GOT3 (cell line): ENCODE measurements around the gene TMPRSS9.
"Not testable (repeated sequence)": the region's sequence is repeated elsewhere in the genome, so short reads cannot be mapped to it uniquely, and the experiment has no call there.

ENCODE experiments used
- DNase-seq: peaks from one replicate; lab custom pipeline; 2025; ENCODE audit warnings: mixed read lengths; lab: John Stamatoyannopoulos, UW

TMPRSS9 gene

DNA sequence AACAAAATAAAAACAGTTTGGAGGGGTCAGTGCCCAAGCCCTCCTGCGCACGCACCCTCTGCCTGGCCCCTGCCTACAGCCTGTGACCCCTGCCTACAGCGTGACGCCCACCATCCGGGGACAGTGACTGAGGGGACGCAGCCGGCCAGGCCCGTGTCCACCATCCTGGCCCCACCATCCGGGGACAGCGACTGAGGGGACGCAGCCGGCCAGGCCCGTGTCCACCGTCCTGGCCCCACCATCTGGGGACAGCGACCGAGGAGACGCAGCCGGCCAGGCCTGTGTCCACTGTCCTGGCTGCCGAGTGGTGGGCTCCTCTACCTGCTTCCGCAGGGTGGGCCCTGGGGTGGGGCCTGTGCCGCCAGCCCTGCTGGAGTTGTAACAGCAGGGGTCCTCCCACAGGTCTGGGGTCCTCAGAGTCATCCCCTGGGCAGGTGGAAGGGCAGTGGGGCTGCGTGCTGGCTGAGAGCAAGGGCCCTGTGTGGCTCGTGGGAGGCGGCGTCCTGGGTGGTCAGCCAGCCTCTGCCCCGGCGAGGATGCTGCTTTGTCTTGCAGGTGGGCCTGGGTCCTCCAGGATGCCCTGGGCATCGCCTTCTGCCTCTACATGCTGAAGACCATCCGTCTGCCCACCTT, 17.3 kb upstream of the TMPRSS9 start:
- no peak for DNase-seq

DNA sequence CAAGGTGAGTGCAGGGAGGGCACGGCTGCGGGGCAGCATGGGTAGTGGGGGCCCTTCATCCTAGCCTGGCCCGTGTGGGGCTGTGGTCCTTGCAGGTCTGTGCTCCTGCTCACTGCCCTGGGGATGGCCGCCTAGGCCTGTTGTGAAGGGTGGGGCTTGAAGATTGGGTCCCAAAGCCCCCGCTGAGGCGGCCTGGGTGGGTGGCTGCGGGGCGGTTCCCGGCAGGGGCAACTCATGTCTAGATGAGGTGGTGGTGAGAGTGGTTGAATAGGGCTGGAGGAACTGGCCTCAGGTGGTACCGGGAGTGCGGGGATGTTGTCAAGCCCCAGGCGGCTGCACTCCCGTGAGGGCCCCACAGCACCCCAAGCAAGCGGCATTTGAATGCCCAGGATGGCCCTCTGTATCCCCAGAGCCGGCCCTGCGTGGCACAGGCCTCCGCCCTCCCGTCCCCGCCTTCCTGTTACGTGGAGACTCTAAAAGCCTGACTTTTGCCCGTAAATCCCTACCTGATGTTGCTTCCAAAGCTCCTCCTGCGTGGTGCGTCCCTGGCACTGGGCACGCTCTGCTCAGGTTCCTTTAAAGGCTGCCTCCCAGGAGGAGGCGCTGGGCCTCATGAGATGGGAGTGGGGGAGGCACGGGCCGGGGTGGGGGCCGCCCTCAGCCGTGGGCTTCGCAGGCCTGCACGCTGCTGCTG, 16.6 kb upstream of the TMPRSS9 start:
- DNase-seq: no peak

DNA sequence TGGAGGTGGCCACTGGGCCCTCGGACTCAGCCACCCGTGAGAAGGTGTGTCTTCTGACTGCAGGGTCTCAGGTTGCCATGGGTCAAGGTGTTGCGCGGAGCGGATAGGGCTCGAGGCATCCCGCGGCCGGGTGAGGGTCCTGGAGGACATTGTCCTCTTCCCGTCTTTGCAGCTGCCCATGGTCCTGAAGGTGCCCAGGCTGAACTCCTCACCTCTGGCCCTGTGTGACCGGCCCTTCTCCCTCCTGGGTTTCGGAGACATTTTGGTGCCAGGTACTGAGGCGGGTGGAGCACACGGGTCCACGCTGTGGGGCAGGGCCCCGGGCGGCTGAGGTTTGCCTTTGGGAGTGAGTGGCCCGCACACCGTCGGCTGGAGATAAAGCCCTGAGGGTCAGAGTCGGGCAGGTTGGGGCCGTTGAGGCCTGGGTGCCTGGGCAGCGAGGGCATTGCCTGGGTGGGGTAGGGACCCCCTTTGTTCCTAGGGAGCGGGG, 15.6 kb upstream of the TMPRSS9 start:
- no peak for DNase-seq

GRCh38 chr19:2345076-2345475, 15.0 kb upstream of the TMPRSS9 start:
- DNase-seq: no peak

DNA sequence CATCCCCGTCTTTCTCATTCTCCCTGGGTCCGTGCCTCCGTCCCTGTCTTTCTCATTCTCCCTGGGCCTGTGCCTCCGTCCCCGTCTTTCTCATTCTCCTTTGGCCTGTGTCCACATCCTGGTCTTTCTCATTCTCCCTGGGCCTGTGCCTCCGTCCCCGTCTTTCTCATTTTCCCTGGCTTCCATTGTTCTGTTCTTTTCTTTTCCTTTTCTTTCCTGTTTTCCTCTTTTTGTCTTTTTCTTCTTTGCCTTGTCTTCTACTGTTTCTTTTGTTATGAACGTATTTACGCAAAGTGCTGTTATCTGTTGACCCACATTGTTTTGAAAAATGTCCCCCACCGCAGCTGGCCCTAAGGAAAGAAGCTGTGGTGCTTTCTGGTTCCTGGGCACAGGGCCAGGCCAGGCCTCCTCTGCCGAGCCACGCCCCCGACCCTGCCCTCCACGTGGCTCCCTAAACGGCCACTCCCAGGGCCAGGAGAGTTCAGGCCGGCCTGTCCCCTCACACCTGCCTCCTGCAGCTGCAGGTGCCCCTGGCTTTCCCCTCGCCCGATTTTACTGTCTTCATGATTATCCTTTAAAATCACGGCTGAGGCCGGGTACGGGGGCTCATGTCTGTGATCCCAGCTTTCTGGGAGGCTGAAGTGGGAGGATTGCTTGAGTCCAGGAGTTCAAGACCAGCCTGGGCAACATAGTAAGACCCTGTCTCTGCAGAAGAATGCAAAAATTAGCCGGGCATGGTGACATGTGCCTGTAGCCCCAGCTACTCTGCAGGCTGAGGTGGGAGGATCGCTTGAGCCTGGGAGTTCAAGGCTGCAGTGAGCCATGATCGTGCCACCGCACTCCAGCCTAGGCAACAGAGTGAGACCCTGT, 14.0 kb upstream of the TMPRSS9 start:
- no peak for DNase-seq

DNA sequence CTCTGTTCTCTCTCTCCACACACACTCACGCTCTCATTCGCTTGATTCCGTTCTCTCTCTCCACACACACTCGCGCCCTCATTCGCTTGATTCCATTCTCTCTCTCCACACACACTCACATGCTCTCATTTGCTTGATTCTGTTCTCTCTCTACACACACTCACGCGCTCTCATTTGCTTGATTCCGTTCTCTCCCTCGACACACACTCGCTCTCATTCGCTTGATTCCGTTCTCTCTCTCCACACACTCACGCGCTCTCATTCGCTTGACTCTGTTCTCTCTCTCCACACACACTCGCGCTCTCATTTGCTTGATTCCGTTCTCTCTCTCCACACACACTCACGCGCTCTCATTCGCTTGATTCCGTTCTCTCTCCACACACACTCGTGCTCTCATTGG, 10.2 kb upstream of the TMPRSS9 start:
- not testable (repeated sequence) for DNase-seq

- DNase-seq: no peak
These were observed 9.4 kb upstream of the TMPRSS9 start for GRCh38 chr19:2350656-2351055.

DNA sequence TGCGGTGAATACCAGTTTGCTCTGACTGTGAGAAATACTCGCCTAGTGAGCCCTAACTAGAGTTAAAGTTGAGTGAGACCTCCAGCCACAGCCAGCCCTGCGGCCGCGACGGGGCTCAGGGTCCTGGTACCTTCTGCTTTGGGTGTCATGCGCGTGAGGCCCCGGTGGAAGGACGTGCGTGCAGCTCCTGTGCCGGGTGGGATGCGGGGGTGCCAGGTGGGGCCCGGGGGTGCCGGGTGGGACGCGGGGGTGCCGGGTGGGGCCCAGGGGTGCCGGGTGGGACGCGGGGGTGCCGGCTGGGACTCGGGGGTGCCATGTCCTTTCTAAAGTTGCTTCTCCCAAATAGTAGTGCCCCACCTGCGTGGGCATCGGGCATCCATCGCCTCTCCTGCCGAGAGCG, 8.5 kb upstream of the TMPRSS9 start:
- DNase-seq: no peak

DNA sequence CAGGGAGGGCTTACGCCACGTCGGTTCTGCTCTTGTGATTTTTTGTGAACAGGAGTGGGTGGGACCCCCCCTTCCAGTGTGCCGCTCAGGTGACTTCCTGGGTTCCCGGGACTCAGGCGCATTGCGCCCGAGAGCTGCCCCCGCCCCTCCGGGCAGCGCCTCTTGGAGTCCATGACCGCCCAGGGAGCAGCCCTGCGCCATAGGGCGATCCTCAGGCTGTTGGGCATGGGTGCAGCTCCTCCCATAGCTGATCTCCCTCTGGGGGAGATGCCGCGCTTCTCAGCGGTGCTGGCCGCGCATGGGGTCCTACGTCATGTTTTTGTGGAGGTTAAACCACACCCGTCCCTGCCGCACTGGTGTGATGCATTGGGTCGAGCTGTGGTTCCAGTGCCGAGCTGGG, 7.9 kb upstream of the TMPRSS9 start:
- DNase-seq: no peak

GRCh38 chr19:2353159-2353886, 6.7 kb upstream of the TMPRSS9 start:
- DNase-seq: no peak

- no peak for DNase-seq
These were observed 6.0 kb upstream of the TMPRSS9 start for GRCh38 chr19:2353887-2354592.

- DNase-seq: no peak
These were observed 5.4 kb upstream of the TMPRSS9 start for GRCh38 chr19:2354670-2355069.

DNA sequence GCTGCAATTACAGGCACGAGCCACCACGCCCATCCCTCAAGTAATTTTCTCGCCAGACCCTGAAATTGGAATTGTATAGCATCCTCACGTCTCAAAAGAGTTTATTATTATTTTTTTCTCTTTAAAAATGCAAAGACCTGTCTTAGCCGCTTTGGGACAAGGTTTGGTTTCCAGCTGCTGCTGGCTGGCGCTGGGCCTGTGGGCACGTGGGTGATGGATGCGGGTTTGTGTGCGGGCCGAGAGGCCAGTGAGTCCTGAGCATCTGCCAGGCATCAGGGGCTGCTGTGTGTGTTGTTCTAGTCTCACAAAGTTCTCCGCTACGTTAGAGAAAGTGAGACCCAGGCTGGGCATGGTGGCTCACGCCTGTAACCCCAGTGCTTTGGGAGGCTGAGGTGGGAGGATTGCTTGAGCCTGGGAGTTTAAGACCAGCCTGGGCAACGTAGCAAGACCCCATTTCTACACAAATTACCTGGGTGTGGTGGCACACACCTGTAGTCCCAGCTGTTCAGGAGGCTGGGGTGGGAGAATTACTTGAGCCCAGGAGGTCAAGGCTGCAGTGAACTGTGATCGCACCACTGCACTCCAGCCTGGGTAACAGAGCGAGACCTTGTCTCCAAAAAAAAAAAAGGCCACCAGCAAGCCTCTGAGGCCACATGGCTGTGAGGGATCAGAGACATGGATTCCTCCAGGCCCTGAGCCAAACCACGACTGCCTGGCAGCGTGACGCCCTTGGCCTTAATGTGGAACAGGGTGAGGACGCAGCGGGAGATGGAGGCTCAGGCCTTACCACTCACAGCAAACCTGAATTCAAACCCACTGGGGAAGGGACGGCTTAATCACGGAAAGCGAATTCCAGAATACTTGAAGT, 4.7 kb upstream of the TMPRSS9 start:
- no peak for DNase-seq

DNA sequence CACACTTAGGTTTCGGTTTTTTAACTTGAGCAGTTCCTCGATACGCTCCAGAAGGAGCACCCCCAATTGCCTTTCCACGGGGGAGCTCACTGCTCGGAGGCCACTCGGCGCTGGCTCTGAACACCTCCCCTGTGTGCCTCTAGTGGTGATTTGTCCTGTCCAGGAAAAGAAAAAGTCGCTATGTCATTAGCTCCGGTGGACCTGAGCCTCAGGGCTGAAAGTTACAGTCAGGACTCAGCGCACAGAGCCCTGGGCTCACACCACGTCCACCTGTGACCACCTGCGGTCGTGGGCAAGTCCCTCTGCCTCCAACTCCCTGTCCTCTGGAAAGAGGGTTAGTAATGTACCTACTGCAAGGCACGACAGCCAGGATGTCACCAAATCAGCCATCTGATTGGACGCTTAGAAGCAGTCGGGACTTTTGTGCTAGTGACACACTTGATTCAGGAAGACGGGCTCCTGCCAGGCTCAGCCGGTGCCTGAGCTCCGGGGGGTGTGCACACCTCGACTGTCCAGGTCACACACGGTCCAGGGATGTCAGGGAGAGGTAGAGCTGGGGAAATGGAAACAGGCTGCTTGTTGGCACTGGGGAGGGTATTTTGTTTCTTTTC, 3.9 kb upstream of the TMPRSS9 start:
- DNase-seq: no peak

DNA sequence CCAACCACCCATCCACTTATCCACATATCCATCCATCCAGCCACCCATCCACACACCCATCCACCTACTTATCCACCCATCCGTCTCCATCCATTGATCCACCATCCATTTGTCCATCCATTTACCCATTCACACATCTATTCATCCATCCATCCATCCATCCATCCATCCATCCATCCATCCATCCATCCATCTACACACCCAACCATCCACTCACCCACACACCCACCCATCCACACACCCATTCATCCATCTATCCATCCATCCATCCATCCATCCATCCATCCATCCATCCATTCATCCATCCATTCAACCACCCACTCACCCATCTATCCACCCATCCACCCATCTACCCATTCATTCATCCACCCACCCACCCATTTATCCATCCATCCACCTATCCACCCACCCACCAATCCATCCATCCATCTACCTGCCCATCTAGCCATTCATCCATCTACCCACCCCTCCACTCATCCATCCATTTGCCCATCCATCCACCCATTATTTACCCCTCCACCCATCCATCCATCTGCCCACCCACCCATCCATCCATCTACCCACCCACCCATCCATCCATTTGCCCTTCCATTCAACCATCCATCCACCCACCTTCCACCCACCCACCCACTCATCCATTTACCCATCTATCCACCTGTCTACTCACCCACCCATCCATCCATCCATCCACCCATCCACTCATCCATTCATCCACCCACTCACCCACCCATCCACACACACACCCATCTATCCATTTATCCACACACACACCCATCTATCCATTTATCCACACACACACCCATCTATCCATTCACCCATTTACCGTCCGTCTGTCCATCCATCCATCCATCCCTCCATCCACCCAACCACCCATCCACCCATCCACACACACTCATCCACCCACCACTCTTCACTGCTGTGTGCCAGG, 2.5 kb upstream of the TMPRSS9 start:
- DNase-seq: no peak

DNA sequence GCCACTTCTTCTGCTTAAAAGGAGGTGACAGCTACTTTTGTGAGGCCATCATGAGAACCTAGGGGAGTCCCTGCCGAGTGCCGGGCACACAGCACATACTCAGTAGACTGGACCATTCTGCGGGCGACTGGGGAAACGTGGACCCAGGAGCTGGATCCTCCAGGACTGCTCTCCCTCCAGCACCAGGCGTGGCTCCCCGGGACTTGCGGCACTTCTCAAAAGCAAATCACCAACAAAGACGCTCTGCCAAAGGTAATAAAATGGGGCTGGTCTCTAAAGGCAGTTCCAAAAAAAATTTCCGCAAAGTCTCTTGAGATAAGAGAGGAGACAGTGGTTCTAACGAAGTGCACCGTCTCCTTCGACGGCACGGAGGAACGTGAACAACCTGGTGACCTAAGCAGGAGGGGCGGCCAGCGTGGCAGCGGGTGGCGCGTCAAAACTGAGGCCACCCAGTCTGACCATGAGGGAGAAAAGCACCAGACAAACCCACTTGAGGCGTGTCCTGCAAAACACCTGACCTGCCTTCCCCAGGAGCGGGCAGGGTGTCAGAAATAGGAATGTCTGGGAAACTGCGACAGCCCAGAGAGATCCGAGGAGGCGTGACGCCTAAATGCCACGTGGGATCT, 1.4 kb upstream of the TMPRSS9 start:
- DNase-seq: no peak

DNA sequence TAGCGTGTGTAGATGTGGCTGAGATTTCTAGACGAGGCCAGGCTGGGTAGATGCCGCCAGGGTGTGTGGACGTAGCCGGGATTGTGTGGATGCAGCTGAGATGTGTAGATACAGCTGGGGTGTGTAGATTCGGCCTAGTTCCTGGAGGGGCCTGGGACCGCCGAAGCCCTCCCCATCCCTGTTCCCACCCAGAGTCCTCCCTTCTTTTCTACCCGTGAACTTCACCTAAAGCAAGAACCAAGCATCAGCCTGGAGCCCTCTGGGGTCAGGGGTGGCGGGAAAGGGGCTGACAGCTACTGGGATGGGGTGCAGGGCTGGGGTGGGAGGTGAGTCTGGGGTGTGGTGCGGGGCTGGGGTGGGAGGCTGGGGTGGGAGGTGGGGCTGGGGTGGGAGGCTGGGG, 768 bp downstream of the TMPRSS9 start:
- no peak for DNase-seq

- no peak for DNase-seq
These were observed 1.4 kb downstream of the TMPRSS9 start for GRCh38 chr19:2361246-2362045.
